Upper lobe of left lung (tissue), 6 donors: ENCODE measurements around the gene TXNRD2. TPM values are rescaled to one million over a fixed set of nuclear protein-coding genes. Genes with fewer than 3 reads are reported as not detected.

Experiments
- ATAC-seq, 2 donors: fragments of 200-7000 bp; cut with Tn5 transposase; one replicate each; pipeline ENCODE4 v1.9.1; 2022; ENCODE audit warnings: mild to moderate bottlenecking in 2 of 2, moderate library complexity in 2 of 2; ENCODE audit not compliant: low FRiP score in 2 of 2
- DNase-seq, 2 donors: peaks; one replicate each; pipeline ENCODE4 v3.0.0-alpha.2; 2019 to 2020
- H3K27ac ChIP-seq, 4 donors: fragments of 200-600 bp; sonication (generic); one replicate each; pipeline ENCODE4 v1.5.1; 2016 to 2019
- H3K27me3 ChIP-seq, 4 donors: fragments of 200-600 bp; sonication (generic); one replicate each; pipeline ENCODE4 v1.5.1; 2017 to 2019
- H3K36me3 ChIP-seq, 4 donors: fragments of 200-600 bp; sonication (generic); one replicate each; pipeline ENCODE4 v1.5.1; 2016 to 2019
- H3K4me1 ChIP-seq, 4 donors: fragments of 200-600 bp; sonication (generic); one replicate each; pipeline ENCODE4 v1.5.1; 2018 to 2019
- H3K4me3 ChIP-seq, 4 donors: fragments of 200-600 bp; sonication (generic); one replicate each; pipeline ENCODE4 v1.5.1; 2017 to 2019; ENCODE audit warnings: mild to moderate bottlenecking in 2 of 4, moderate library complexity in 1 of 4
- H3K9me3 ChIP-seq, 4 donors: fragments of 200-600 bp; sonication (generic); one replicate each; pipeline ENCODE4 v1.5.1; 2018 to 2019
- CTCF ChIP-seq, 6 experiments: fragments of 450-650 bp in 4 of 6; fragments of 200-600 bp in 2 of 6; sonication (generic) in 2 of 6; IDR thresholded peaks; one replicate each; pipeline ENCODE4 v1.5.1; 2016 to 2019; ENCODE audit warnings: antibody characterized with exemption in 6 of 6
- EP300 ChIP-seq, 4 donors: sonication (generic); formaldehyde crosslinking; IDR thresholded peaks; one replicate each; pipeline ENCODE4 v1.5.1; 2017; ENCODE audit warnings: antibody characterized with exemption in 4 of 4, control low read depth in 2 of 4
- POLR2A ChIP-seq, 4 donors: fragments of 450-650 bp; IDR thresholded peaks; one replicate each; pipeline ENCODE4 v1.5.1; 2016 to 2017; ENCODE audit warnings: antibody characterized with exemption in 4 of 4, mild to moderate bottlenecking in 2 of 4
- POLR2AphosphoS5 ChIP-seq, 2 donors: sonication (generic); formaldehyde crosslinking; IDR thresholded peaks; one replicate each; pipeline ENCODE4 v1.5.1; 2017; ENCODE audit warnings: antibody characterized with exemption in 2 of 2
- WGBS, 2 donors: methylation state at CpG; one replicate each; pipeline ENCODE4 v1.1.5; 2017 to 2018; 5-methylcytosine and 5-hydroxymethylcytosine counted together
- total RNA-seq, 6 donors: library from RNA; depleted of rRNA in 4 of 6; stranded (reverse); fragments of >200 nt in 4 of 6; gene quantifications; one replicate each; pipeline versions ENCODE4 v1.1.0 to v1.2.1, GENCODE V29; 2016 to 2021
- donor health status: DM: no; HTN: no; CAD: no; lungs with moderate emphysema.
- donor health status: DM: no; HTN: yes; CAD: no; lungs with severe emphysema.

Gene TXNRD2
- total RNA-seq, 6 donors from 2014 or later, result 29.6 to 78.6 (median 49.3) TPM

GRCh38 chr22:19989725-19990067 lies 48.1 kb upstream of the TXNRD2 start:
- ATAC-seq (no peak), DNase-seq (no peak)
- TF ChIP-seq EP300 (IDR thresholded peaks at IDR 0.05) (no peak), POLR2AphosphoS5 (IDR thresholded peaks at IDR 0.05) (no peak), CTCF (IDR thresholded peaks at IDR 0.05) (no peak), POLR2A (IDR thresholded peaks at IDR 0.05) (no peak)
- Histone ChIP-seq H3K27ac (peak overlapping the region; percentile 18 to 51 (median 43)), H3K9me3 (no peaks in the 10 kb centered on the region), H3K4me1 (peaks cover 18 to 45% (median 25%) of the 10 kb centered on the region in 4 donors), H3K27me3 (no peaks in the 10 kb centered on the region), H3K4me3 (no peak overlapping the region), H3K36me3 (no peaks in the 10 kb centered on the region)
- WGBS, 2 donors, result 80% methylated on average over 3 of the region's 3 CpGs; no CpG with 5 or more reads in 1 of the 2 donors

GRCh38 chr22:19988965-19989724 lies 47.5 kb upstream of the TXNRD2 start:
- TF ChIP-seq CTCF (IDR thresholded peaks at IDR 0.05) (no peak), EP300 (IDR thresholded peaks at IDR 0.05) (no peak), POLR2AphosphoS5 (IDR thresholded peaks at IDR 0.05) (no peak), POLR2A (IDR thresholded peaks at IDR 0.05) (no peak)
- Histone ChIP-seq H3K4me1 (peaks cover 18 to 50% (median 27%) of the 10 kb centered on the region in 4 donors), H3K4me3 (no peak overlapping the region), H3K27me3 (no peaks in the 10 kb centered on the region), H3K27ac (peak overlapping the region; percentile 18 to 51 (median 43)), H3K36me3 (no peaks in the 10 kb centered on the region), H3K9me3 (no peaks in the 10 kb centered on the region)
- whole genome bisulfite sequencing, 2 donors, result 77 to 80% methylated on average over 1 to 18 of the region's 18 CpGs
- ATAC-seq, result peak in 1 of 2 donors; percentile 13
- peak in 1 of 2 donors; percentile 56 for DNase-seq

GRCh38 chr22:19988331-19988808 lies 46.8 kb upstream of the TXNRD2 start:
- ATAC-seq (no peak), DNase-seq (no peak)
- Histone ChIP-seq H3K36me3 (no peaks in the 10 kb centered on the region), H3K9me3 (no peaks in the 10 kb centered on the region), H3K27me3 (no peaks in the 10 kb centered on the region), H3K27ac (peak overlapping the region; percentile 18 to 52 (median 50)), H3K4me1 (peaks cover 18 to 54% (median 28%) of the 10 kb centered on the region in 4 donors), H3K4me3 (no peak overlapping the region)
- 84 to 91% methylated on average over 6 to 9 of the region's 9 CpGs for WGBS, 2 donors
- TF ChIP-seq EP300 (IDR thresholded peaks at IDR 0.05) (no peak), CTCF (IDR thresholded peaks at IDR 0.05) (no peak), POLR2AphosphoS5 (IDR thresholded peaks at IDR 0.05) (no peak), POLR2A (IDR thresholded peaks at IDR 0.05) (no peak)

GRCh38 chr22:19987394-19988306 lies 46.0 kb upstream of the TXNRD2 start:
- TF ChIP-seq CTCF (IDR thresholded peaks at IDR 0.05) (no peak), POLR2A (IDR thresholded peaks at IDR 0.05) (no peak), EP300 (IDR thresholded peaks at IDR 0.05) (no peak), POLR2AphosphoS5 (IDR thresholded peaks at IDR 0.05) (no peak)
- Histone ChIP-seq H3K4me3 (peak overlapping the region in 3 of 4 donors; percentile 84 to 94 (median 84)), H3K27ac (peak overlapping the region; percentile 48 to 87 (median 82)), H3K9me3 (no peaks in the 10 kb centered on the region), H3K36me3 (no peaks in the 10 kb centered on the region), H3K27me3 (no peaks in the 10 kb centered on the region), H3K4me1 (peaks cover 18 to 54% (median 28%) of the 10 kb centered on the region in 4 donors)
- 79 to 86% methylated on average over 5 to 15 of the region's 24 CpGs for WGBS, 2 donors
- DNase-seq (no peak), ATAC-seq (no peak)
